BJ (cell line): Measurements from ENCODE around the gene ZBTB32. TPM values are rescaled to one million over a fixed set of nuclear protein-coding genes. Genes with fewer than 3 reads are reported as not detected.
"Not testable (repeated sequence)": the region's sequence is repeated elsewhere in the genome, so short reads cannot be mapped to it uniquely, and the experiment has no call there.

Experiments used
- CTCF ChIA-PET: fragments of 350-600 bp; formaldehyde crosslinking; extraction: SDS; loops from one replicate; lab custom pipeline; 2021; ENCODE audit warnings: antibody characterized with exemption, inconsistent platforms; lab: Yijun Ruan, JAX
- POLR2A ChIA-PET: fragments of 300-600 bp; sonication (Branson Sonifier 250); formaldehyde crosslinking; extraction: SDS; loops from one replicate; lab custom pipeline; 2021; ENCODE audit warnings: antibody characterized with exemption; lab: Charles Lee
- DNase-seq: peaks from one replicate; pipeline ENCODE4 v3.0.0-alpha.2; 2011; ENCODE audit warnings: low read depth
- H3K27me3 ChIP-seq: 2 replicates; pipeline ENCODE4 v1.6.0; 2011; ENCODE audit warnings: low read length; ENCODE audit not compliant: control insufficient read depth, insufficient read depth
- H3K36me3 ChIP-seq: 2 replicates; pipeline ENCODE4 v1.5.1; 2011; ENCODE audit warnings: low read length; ENCODE audit not compliant: control insufficient read depth, insufficient read depth
- H3K4me3 ChIP-seq: 2 replicates; pipeline ENCODE4 v1.5.1; 2011; ENCODE audit warnings: low read depth, mild to moderate bottlenecking, control low read depth, low read length
- polyA minus RNA-seq: library from RNA; depleted of rRNA, polyadenylated mRNA; stranded (reverse); fragments of >200 nt; gene quantifications from 2 replicates; pipeline ENCODE4 v1.2.3, GENCODE V29; 2011; rRNA and poly(A)+ RNA removed
- polyA plus RNA-seq: library from polyadenylated mRNA; depleted of rRNA; stranded (reverse); fragments of >200 nt; gene quantifications from 2 replicates; pipeline ENCODE4 v1.2.3, GENCODE V29; 2011; rRNA removed
- TF ChIP-seq, protein P1 (sequence below): IDR thresholded peaks from 2 replicates; pipeline ENCODE4 v1.5.1; 2011; ENCODE audit warnings: low read depth, mild to moderate bottlenecking, control low read depth, inconsistent platforms, low read length, moderate library complexity; ENCODE audit not compliant: insufficient read depth

Gene ZBTB32, protein sequence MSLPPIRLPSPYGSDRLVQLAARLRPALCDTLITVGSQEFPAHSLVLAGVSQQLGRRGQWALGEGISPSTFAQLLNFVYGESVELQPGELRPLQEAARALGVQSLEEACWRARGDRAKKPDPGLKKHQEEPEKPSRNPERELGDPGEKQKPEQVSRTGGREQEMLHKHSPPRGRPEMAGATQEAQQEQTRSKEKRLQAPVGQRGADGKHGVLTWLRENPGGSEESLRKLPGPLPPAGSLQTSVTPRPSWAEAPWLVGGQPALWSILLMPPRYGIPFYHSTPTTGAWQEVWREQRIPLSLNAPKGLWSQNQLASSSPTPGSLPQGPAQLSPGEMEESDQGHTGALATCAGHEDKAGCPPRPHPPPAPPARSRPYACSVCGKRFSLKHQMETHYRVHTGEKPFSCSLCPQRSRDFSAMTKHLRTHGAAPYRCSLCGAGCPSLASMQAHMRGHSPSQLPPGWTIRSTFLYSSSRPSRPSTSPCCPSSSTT
- not detected in 2 replicates for polyA plus RNA-seq
- polyA minus RNA-seq: not detected in 2 replicates

DNA sequence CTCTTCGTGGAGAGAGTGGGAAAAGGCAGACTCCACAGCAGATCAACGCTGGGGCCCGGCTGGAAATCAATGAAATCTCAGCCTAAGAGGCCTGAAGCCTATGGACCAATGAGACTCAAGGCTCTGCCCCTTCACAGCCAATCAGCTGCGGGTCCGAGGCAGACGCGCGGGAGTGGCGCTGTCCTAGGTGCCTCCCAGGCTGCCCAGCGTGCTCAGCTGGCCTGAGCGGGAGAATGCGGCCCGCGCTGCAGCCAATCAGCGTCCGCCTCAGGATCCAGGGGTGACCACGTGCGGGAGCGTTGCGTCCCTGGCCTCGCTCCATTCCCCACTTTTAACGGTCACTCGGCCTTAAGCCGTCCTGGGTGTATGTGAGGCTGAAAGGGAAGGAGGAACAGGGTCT, at the start of gene ZBTB32:
Gene ZBTB32, plus strand, starts transcription at position 341 of the 400 bp plus-strand sequence. CDS start 10,069 bp downstream, outside the sequence.
- ChIA-PET CTCF (interaction anchor here (4.4 kb wide), 1 partner anchor 11 kb away, joined by 30 read pairs; no protein-coding TSS in a partner anchor), POLR2A (no interaction called here)
- no peak for DNase-seq
- no peak within 1 kb of the TSS for H3K4me3 ChIP-seq
- H3K27me3 ChIP-seq: no peaks in the 10 kb centered on the region; the same call in 1 of the 2 replicates
- H3K36me3 ChIP-seq: no peaks in the 10 kb centered on the region
- TF ChIP-seq, protein P1, sequence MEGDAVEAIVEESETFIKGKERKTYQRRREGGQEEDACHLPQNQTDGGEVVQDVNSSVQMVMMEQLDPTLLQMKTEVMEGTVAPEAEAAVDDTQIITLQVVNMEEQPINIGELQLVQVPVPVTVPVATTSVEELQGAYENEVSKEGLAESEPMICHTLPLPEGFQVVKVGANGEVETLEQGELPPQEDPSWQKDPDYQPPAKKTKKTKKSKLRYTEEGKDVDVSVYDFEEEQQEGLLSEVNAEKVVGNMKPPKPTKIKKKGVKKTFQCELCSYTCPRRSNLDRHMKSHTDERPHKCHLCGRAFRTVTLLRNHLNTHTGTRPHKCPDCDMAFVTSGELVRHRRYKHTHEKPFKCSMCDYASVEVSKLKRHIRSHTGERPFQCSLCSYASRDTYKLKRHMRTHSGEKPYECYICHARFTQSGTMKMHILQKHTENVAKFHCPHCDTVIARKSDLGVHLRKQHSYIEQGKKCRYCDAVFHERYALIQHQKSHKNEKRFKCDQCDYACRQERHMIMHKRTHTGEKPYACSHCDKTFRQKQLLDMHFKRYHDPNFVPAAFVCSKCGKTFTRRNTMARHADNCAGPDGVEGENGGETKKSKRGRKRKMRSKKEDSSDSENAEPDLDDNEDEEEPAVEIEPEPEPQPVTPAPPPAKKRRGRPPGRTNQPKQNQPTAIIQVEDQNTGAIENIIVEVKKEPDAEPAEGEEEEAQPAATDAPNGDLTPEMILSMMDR: no peak

DNA sequence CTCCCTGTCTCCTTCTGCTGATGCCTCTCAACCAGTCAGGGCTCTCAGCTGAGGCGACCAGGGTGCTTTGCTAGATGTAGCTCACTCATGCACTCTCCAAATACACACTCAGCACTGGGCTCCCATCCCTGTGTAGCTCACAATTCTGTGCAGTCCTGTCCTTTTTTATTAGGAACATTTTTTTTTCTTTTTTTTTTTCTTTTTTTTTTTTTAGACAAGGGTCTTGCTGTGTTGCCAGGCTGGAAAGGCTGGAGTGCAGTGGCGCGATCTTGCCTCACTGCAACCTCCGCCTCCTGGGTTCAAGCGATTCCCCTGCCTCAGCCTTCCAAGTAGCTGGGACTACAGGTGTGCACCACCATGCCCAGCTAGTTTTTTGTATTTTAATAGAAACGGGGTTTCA, 49.5 kb upstream of the ZBTB32 start:
- POLR2A ChIA-PET, H3K27me3 ChIP-seq, H3K4me3 ChIP-seq, DNase-seq: not testable (repeated sequence)
- peaks cover 16% of the 10 kb centered on the region for H3K36me3 ChIP-seq
- CTCF ChIA-PET: interaction anchor here (1.1 kb wide), 1 partner anchor 15 kb away, joined by 3 read pairs; no protein-coding TSS in a partner anchor

DNA sequence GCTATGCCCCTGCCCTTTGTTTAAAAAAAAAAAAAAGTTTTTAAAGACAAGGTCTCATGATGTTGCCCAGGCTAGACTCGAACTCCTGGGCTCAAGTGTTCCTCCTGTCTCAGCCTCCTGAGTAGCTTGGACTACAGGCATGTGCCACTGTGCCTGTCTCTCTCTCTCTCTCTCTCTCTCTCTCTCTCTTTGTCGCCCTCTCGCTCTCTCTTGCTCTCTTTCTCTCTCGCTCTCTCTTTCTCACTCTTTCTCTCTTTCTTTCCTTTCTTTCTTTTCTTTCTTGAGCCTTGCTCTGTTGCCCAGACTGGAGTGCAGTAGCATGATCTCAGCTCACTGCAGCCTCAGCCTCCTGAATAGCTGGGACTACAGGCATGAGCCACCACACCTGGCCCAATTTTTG, 48.8 kb upstream of the ZBTB32 start:
- Histone ChIP-seq H3K4me3 (no peak overlapping the region), H3K27me3 (no peaks in the 10 kb centered on the region), H3K36me3 (peaks cover 16% of the 10 kb centered on the region)
- POLR2A ChIA-PET: no interaction called here
- TF ChIP-seq, protein P1: no peak
- DNase-seq: no peak
- CTCF ChIA-PET: interaction anchor here (0.6 to 0.7 kb wide), 4 partner anchors 46 to 299 kb away, joined by 3 to 4 read pairs (median 4); no protein-coding TSS in a partner anchor

DNA sequence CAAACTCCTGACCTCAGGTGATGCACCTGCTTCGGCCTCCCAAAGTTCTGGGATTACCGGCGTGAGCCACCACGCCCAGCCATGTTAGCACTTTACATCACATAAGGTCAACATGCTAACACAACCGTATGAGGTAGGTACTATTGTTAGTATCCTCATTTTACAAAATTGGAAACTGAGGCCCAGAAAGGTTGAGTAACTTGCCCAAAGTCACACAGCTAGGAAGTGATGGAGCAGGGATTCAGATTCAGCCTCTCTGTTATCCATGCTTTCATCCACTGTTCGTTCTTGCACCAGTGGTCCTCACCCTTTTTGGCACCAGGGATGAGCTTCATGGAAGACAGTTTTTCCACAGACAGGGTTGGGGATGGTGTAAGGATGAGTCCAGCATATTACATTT, 47.7 kb upstream of the ZBTB32 start:
- no peak for DNase-seq
- TF ChIP-seq, protein P1: no peak
- CTCF ChIA-PET: interaction anchor here (0.9 kb wide), 1 partner anchor 8 kb away, joined by 3 read pairs; no protein-coding TSS in a partner anchor
- POLR2A ChIA-PET: no interaction called here
- no peak overlapping the region for H3K4me3 ChIP-seq
- peaks cover 14% of the 10 kb centered on the region for H3K36me3 ChIP-seq
- no peaks in the 10 kb centered on the region for H3K27me3 ChIP-seq

DNA sequence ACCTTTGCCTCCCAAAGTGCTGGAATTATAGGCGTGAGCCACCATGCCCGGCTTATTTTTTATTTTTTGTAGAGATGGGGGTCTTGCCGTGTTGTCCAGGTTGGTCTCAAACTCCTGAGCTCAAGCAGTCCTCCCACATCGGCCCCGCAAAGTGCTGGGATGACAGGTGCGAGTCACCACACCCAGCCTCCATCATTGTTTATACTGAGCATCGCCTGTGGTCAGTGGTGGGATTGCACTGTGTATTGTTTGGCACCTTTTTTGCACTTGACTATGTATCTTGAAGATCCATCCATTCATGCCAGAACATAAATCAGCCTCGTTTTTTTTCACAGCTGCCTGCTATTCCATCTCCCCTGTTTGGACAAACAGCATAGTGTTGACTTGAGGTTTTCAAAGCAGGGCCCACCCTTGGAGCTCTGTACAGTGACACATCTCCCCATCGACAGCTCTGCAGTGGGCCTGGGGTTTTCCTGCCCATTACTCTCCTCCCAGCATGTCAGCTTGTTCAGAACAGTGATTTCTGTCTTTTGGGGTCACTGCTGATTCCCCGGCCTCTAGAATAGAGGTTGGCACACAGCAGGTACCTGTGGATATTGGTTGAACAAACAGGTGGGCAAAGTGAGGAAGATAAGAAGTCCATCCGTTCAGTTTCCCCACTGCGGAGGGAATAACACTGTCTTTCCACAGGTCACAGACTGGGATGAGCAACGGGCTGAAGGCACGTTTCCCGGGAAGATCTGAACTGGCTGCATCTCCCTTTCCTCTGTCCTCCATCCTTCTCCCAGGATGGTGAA, 46.3 kb upstream of the ZBTB32 start:
- ChIA-PET CTCF (interaction anchor here (0.6 to 1.2 kb wide), 2 partner anchors 37 to 172 kb away, joined by 5 read pairs; no protein-coding TSS in a partner anchor), POLR2A (no interaction called here)
- Histone ChIP-seq H3K4me3 (no peak overlapping the region), H3K36me3 (peaks cover 14% of the 10 kb centered on the region), H3K27me3 (no peaks in the 10 kb centered on the region)
- DNase-seq: no peak
- TF ChIP-seq, protein P1: no peak
